GM21786 (cell line): Measurements from ENCODE around the gene FSTL4.

ENCODE experiments used
- ATAC-seq: cut with Tn5 transposase; IDR thresholded peaks from one replicate; pipeline ENCODE4 v1.9.1; 2021; ENCODE audit not compliant: unreplicated experiment

FSTL4 gene

DNA sequence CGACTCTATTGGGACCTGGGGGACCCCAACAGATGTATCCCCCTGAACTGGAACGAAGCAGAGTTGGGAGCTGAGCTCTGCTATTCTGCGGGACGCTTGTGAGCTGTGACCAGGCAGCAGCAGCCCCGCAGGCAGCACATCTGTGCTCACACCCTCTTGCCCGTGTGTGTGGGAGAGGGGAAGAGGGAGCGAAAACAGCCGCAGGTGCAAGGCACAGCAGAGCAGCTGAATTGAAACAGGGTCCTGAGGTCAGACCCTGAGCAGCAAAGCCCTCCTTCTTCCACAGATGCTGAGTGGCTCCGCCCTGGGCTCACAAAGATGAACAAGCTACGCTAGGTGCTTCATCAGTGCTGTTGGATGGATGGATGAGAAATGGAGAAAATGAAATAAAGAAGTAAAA, 361.8 kb downstream of the FSTL4 start:
- ATAC-seq = no peak

GRCh38 chr5:133249593-133249992, 362.7 kb downstream of the FSTL4 start:
- no peak for ATAC-seq

- no peak for ATAC-seq
Observed at GRCh38 chr5:133247881-133248624, 364.3 kb downstream of the FSTL4 start.

DNA sequence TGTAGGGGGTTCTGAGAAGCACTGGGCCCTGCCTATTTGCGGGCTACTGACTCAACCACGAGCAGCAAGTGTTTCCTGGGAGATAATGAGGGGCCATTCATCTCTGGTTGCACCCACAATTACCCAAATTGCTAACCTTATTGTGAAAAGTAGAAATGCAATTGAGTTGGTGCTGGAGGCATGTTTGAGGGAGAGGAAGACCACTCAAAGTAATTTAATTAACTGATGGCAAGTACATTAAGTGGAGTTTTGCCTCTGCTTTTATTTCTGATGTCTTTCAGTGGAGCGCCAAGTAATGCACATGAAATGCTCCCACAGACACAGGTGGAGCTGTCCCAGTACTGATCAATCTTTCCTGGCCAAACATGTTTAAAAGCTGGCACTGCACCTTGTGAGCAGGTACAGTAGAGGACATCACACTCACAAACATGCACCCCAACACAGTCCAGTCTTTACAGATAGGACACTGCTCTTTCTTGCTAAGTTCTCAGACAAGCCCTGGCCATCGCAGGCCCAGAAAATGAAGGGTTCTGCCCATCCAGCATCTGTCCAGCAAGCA, 365.1 kb downstream of the FSTL4 start:
- no peak for ATAC-seq

- ATAC-seq = no peak
Observed at GRCh38 chr5:133246376-133247150, 365.8 kb downstream of the FSTL4 start.

DNA sequence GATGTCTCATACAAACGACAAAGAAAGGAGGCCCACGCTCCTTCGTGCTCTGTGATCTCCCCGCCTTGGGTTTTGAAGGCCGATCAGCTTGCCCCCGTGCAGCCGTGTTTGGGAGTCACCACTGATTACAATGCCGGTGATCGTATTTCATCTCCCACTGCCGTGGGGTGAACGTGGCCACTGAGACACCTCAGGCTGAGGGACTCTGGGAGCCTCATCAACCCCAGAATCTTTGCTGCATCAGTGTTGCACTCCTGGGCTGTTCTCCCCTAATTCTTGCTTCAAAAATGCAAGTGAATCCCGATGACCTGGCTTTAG, 366.3 kb downstream of the FSTL4 start:
- ATAC-seq = no peak

DNA sequence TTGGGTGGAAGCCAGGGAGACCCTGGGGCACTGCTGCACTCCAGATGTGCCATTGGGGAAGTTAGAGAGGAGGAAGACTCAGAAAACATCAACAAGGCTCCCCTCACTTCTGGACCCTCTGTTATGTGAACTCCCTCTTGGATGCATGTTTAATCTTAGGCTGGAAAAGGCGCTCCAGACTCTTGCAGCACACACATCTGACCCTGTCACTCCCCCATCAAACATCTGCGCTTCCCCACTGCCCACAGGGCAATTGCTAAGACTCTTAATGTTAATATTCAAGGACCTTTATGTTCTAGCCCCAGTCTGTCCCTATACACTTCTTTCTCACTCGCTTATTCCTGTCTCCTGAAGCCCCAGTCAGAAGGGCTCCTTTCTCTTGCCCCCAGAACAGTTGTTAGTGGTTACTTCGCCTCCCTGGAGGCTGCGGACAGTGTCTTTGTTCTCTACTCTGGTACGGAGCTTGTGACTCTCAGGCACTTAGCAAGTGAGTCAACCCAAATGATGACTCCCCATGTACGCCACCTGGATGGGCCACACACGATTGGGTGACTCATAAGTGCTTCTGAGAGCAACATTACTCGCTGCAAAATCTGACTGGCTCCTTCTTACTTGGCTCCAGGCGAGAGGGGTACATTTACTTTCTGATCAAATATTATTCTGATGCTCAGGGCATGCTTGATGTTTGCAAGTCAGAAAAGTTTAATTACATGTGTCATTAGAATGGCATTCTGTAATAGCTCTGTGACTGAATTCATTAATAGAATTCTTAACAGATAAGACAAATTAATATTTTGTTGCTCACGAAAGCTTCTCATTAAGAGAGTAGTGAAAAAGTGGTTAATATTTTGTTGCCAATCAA, 366.9 kb downstream of the FSTL4 start:
- ATAC-seq = no peak

GRCh38 chr5:133244242-133244641, 368.1 kb downstream of the FSTL4 start:
- ATAC-seq = peak; percentile 54

GRCh38 chr5:133243196-133243595, 369.1 kb downstream of the FSTL4 start:
- ATAC-seq = no peak

DNA sequence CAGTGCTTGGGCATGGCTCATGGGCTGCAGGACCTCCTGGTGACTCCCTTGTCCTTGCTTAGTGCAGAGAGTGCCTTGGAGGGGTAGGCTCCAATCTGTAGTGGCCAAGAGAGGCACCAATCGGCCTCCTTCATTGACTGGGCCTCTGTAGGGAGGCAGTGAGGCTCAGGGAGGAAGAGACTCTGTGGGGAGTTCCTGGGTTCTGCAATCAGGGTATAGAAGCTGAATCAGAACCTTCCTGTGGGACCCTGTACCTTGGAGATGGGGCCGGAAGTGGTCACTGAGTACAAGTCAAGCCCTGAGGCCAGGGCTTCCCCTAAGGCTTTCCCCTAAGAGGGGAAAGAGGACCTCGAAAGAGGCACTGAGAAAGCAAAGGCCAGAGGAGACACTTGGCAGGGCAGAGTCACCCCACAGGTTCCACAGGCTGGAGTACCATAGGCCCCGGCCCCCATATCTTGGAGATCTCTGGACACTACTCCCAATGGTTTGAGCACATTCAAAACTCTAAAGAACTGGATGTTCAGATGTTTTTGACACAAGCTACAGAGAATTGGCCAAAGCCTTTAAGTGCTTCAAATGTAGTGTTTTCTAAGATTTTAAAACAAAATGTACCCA, 370.0 kb downstream of the FSTL4 start:
- peak; percentile 48 for ATAC-seq

- ATAC-seq = no peak
Observed at GRCh38 chr5:133241179-133242092, 370.9 kb downstream of the FSTL4 start.

DNA sequence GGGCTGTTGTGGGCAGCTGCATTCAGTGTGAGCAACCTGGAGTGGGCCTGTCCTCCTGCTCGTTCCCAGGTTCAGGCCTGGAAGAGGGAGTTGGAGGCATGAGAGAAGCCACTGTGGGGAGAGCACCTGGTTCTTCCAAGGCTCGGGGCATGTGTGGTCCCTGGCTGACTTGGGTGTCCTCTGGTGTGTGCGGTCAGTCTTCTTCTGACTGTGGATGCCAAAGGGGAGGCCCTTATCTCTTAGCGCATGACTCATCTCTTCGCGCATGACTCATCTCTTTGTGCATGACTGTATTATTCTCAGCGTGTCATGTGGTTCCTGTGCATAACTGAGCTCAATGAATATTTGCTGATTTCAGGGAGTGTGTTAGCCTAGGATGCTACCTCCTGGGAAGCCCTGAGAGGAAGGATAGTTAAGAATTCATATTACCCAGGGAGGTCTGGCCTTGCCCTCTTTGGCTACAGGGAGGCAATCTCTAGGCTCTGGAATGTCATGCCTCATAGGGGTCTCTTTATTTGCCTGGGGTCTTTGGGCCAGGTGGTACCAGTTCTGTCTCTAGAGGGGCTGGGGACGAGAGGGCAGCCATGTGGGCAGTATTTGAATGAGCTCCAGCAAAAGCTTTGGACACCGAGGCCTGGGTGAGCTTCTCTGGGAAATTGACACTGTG, 371.8 kb downstream of the FSTL4 start:
- peak; percentile 63 for ATAC-seq

DNA sequence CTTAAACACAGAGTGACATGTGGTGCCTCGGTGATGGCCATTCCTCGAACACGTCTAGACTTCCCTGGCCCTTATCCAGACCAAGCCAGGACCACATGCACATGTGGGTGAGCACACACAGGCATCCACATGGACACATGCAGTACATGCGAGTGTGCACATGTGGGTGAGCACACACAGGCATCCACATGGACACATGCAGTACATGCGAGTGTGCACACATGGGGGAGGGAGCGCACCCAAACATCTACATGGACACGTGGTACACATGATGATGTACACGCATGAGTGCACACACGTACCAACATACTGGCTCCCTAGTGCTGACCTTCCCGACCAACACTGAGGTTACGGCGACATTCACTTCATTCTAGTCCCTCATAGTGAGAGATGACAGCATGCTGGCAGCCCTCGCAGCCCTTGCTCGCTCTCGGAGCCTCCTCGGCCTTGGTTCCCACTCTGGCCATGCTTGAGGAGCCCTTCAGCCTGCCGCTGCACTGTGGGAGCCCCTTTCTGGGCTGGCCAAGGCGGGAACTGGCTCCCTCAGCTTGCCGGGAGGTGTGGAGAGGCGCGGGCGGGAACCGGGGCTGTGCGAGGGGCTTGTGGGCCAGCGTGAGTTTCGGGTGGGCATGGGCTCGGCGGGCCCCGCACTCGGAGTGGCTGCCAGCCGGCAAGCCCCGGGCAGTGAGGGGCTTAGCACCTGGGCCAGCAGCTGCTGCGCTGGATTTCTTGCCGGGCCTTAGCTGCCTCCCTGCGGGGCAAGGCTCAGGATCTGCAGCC, 373.7 kb downstream of the FSTL4 start:
- ATAC-seq = no peak

GRCh38 chr5:133236976-133237375, 375.4 kb downstream of the FSTL4 start:
- no peak for ATAC-seq

DNA sequence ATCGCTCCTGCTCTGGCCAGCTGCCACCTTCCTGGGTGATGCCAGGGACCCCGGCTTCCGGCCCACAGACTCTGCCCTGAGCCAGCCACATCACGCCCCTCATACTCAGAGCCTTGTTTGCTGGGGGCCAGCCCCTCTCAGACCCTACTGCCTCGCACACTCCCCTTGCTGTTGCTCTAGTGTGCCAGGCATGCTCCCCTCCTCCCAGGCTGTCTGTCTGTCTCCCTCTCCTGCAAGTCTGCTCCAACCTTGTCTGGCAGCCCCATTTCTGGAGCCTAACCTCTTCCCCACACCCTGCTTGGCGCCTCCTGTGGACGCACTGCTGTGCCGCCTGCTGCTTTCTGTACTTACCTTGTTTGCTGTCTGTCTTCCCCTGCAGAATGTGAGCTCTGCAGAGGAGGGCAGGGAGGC, 375.8 kb downstream of the FSTL4 start:
- ATAC-seq = no peak

DNA sequence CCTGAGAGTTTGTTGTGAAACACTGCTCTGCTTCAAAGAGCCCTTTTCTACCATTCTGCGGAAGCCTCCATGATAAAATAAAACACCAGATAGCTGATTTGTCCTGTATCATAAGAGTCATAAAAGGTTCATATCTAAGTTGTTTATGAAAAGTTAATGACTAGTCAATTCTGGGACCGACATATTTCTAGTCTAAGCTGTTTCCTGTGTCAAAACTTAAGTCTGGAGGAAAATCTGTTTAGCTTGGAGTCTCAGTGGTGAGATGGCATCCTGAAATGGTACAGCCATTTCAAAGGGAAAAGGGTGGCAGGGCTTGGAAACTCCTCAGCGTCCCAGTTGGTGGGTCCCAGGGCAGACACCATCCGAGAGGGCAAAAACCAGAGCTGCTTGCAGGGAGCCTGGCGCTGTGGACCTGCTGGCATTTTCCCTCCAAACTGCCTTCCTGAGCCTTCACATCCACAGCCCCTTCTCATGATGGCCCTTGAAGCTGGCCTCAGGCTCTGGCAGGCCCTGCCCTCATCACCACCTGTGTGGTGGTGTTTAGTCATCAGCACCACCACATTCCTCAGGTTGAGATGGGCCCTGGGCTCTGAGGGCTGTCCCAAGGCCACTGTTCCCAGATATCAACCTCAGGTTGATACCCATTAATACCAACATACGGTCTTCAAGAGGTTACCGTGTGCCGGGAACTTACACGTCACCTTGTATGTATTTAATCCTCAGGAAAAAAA, 376.5 kb downstream of the FSTL4 start:
- ATAC-seq = no peak

DNA sequence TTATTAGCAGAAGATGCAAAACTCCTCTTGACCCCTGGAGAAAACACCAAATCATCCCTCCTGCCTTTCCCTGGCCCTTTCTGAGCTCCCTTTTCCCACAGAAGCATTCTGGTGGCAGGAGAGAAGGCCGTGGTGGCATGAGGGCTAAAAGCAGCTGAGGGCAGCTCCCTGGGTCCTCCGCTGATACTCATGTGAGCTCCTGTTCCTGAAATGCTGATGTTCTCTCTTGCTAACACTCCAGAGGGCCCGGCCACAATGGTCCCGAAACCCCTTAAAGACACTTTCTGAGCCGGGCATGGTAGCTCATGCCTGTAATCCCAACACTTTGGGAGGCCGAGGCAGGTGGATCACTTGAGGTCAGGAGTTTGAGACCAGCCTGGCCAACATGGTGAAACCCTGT, 377.4 kb downstream of the FSTL4 start:
- no peak for ATAC-seq

DNA sequence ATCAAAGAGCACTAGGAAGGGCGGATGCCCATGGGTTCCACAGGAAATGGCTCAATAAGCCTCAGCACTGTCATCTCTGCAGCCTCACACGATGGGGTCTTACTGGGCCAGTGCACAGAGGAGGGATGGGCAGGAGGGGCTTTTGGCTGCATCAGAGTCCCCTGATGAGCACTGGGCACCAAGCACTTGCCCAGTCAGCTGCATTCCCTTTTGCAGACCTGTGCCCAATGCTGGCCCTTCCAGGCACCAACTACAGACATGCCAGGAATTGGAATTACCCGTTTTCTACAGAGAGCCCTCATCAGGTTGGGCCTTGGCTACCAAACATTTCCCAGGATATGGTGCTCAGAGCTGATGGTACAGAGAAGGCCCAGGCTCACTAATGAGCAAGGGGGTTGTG, 378.1 kb downstream of the FSTL4 start:
- no peak for ATAC-seq
